MCF 10A (cell line): ENCODE results near the gene NTRK2. TPM values are rescaled to one million over a fixed set of nuclear protein-coding genes. Genes with fewer than 3 reads are reported as not detected.

Experiments used
- BruUV-seq: library from RNA; stranded (reverse); fragments of 400-500 nt; replicated peaks from 2 replicates; lab custom pipeline; 2021; lab: Mats Ljungman, UMichigan
- CTCF ChIA-PET: fragments of 300-600 bp; sonication (Branson Sonifier 250); formaldehyde crosslinking; extraction: SDS; loops from one replicate; lab custom pipeline; 2021; ENCODE audit warnings: antibody characterized with exemption, inconsistent platforms; lab: Yijun Ruan, JAX
- POLR2A ChIA-PET: fragments of 300-600, 350-650 bp; sonication (Branson Sonifier 250); formaldehyde crosslinking; extraction: SDS; loops from one replicate; lab custom pipeline; 2020; ENCODE audit warnings: antibody characterized with exemption, inconsistent platforms; lab: Yijun Ruan, JAX
- DNase-seq: peaks from one replicate; pipeline ENCODE4 v3.0.0-alpha.2; 2018; ENCODE audit not compliant: unreplicated experiment
- H3K27ac Mint-ChIP-seq: one replicate; pipeline ENCODE4 v1.8.0; 2022; ENCODE audit warnings: mild to moderate bottlenecking, low read depth, mixed read lengths; ENCODE audit not compliant: unreplicated experiment
- H3K27me3 Mint-ChIP-seq: one replicate; pipeline ENCODE4 v1.8.0; 2022; ENCODE audit warnings: mixed read lengths; ENCODE audit not compliant: insufficient read depth, unreplicated experiment
- H3K36me3 Mint-ChIP-seq: one replicate; pipeline ENCODE4 v1.8.0; 2022; ENCODE audit warnings: mild to moderate bottlenecking, moderate library complexity, mixed read lengths; ENCODE audit not compliant: insufficient read depth, unreplicated experiment
- H3K4me1 Mint-ChIP-seq: one replicate; pipeline ENCODE4 v1.8.0; 2022; ENCODE audit warnings: mixed read lengths; ENCODE audit not compliant: insufficient read depth, unreplicated experiment
- H3K4me3 Mint-ChIP-seq: one replicate; pipeline ENCODE4 v1.8.0; 2022; ENCODE audit warnings: mild to moderate bottlenecking, moderate library complexity, mixed read lengths; ENCODE audit not compliant: unreplicated experiment
- H3K9me3 Mint-ChIP-seq: one replicate; pipeline ENCODE4 v1.8.0; 2022; ENCODE audit warnings: mixed read lengths; ENCODE audit not compliant: unreplicated experiment
- intact Hi-C: fragments of 100-400 bp; cut with micrococcal nuclease; formaldehyde crosslinking; loops from 2 replicates; pipeline ENCODE4 v1.14.1; 2022
- total RNA-seq: library from RNA; stranded (reverse); gene quantifications from 2 replicates; pipeline ENCODE4 v1.2.3, GENCODE V29; 2022
- TF ChIP-seq, protein P1 (sequence below): fragments of 200-600 bp; IDR thresholded peaks from one replicate; pipeline ENCODE4 v1.8.0; 2022; ENCODE audit warnings: antibody characterized with exemption, mild to moderate bottlenecking; ENCODE audit not compliant: unreplicated experiment

The NTRK2 gene
- total RNA-seq, 1 experiment from 2014 or later: not detected

- H3K27ac Mint-ChIP-seq: no peak overlapping the region
- H3K9me3 Mint-ChIP-seq: no peaks in the 10 kb centered on the region
- H3K27me3 Mint-ChIP-seq: peaks cover 7% of the 10 kb centered on the region
- intact Hi-C loops: loop anchor here (2.0 kb wide), 1 partner anchor 24 kb away; no protein-coding TSS in a partner anchor
- no peak overlapping the region for H3K4me3 Mint-ChIP-seq
- POLR2A ChIA-PET: no interaction called here
- TF ChIP-seq, protein P1, sequence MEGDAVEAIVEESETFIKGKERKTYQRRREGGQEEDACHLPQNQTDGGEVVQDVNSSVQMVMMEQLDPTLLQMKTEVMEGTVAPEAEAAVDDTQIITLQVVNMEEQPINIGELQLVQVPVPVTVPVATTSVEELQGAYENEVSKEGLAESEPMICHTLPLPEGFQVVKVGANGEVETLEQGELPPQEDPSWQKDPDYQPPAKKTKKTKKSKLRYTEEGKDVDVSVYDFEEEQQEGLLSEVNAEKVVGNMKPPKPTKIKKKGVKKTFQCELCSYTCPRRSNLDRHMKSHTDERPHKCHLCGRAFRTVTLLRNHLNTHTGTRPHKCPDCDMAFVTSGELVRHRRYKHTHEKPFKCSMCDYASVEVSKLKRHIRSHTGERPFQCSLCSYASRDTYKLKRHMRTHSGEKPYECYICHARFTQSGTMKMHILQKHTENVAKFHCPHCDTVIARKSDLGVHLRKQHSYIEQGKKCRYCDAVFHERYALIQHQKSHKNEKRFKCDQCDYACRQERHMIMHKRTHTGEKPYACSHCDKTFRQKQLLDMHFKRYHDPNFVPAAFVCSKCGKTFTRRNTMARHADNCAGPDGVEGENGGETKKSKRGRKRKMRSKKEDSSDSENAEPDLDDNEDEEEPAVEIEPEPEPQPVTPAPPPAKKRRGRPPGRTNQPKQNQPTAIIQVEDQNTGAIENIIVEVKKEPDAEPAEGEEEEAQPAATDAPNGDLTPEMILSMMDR: no peak
- H3K36me3 Mint-ChIP-seq: no peaks in the 10 kb centered on the region
- no peak for DNase-seq
- CTCF ChIA-PET: no interaction called here
- no TSS peak for BruUV-seq
- H3K4me1 Mint-ChIP-seq: no peaks in the 10 kb centered on the region
Measured at GRCh38 chr9:84738353-84738752, 68.8 kb downstream of the NTRK2 start.

- Mint-ChIP-seq H3K9me3 (no peaks in the 10 kb centered on the region), H3K27ac (no peak overlapping the region), H3K4me3 (no peak overlapping the region), H3K27me3 (no peaks in the 10 kb centered on the region), H3K4me1 (no peaks in the 10 kb centered on the region), H3K36me3 (no peaks in the 10 kb centered on the region)
- intact Hi-C loops: no loop called here
- ChIA-PET POLR2A (interaction anchor here (0.6 kb wide), 2 partner anchors 372 to 505 kb away, joined by 3 read pairs; no protein-coding TSS in a partner anchor), CTCF (interaction anchor here (0.5 to 0.7 kb wide), 4 partner anchors 10 to 1440 kb away, joined by 3 to 6 read pairs (median 4); no protein-coding TSS in a partner anchor)
- no peak for DNase-seq
- BruUV-seq: no TSS peak
- TF ChIP-seq, protein P1: no peak
Measured at GRCh38 chr9:84742261-84742660, 72.7 kb downstream of the NTRK2 start.

DNA sequence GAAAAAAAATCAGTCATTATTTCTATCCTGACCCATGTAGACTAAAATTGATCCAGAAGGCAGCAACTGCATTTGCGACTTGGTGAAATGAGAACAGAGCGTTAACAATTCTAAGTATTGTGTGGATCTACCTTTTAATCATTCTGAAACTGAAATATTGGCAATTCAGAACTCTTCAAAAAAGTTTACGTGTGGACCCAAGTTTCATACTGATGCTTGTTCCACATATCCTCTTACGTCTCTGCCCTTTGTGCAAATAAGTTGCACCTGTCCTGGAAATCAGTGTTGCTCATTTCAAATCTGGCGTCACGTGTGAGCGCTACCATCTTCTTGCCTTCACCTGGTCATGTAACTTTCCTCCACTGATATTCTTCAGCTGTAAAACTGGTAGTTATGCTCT lies 74.7 kb downstream of the NTRK2 start:
- Mint-ChIP-seq H3K4me1 (no peaks in the 10 kb centered on the region), H3K27ac (no peak overlapping the region), H3K36me3 (no peaks in the 10 kb centered on the region), H3K9me3 (no peaks in the 10 kb centered on the region), H3K4me3 (no peak overlapping the region), H3K27me3 (no peaks in the 10 kb centered on the region)
- ChIA-PET CTCF (interaction anchor here (0.7 kb wide), 2 partner anchors 325 to 1057 kb away, joined by 3 to 6 read pairs; no protein-coding TSS in a partner anchor), POLR2A (no interaction called here)
- DNase-seq: no peak
- intact Hi-C loops: no loop called here
- BruUV-seq: no TSS peak
- TF ChIP-seq, protein P1: no peak

DNA sequence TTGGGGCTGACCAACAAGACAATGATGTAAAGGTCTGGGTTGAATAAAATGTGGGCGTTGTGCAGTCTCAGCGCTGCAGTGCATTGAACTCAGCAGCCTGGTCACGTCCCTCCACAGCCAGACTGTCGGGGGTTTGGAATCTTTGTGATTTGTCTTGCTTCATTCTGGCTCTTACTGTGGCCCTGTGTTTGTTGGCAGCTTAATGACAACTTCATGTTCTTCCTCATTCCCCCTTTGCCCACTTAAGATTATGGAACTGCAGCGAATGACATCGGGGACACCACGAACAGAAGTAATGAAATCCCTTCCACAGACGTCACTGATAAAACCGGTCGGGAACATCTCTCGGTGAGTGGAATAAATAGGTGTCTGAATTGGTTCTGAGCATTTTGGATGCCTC lies 75.2 kb downstream of the NTRK2 start:
- H3K27ac Mint-ChIP-seq: no peak overlapping the region
- CTCF ChIA-PET: interaction anchor here (0.7 to 1.2 kb wide), 3 partner anchors 9 to 1056 kb away, joined by 3 to 6 read pairs (median 3); no protein-coding TSS in a partner anchor
- H3K36me3 Mint-ChIP-seq: no peaks in the 10 kb centered on the region
- BruUV-seq: no TSS peak
- DNase-seq: no peak
- no peaks in the 10 kb centered on the region for H3K27me3 Mint-ChIP-seq
- H3K4me1 Mint-ChIP-seq: no peaks in the 10 kb centered on the region
- TF ChIP-seq, protein P1: no peak
- H3K4me3 Mint-ChIP-seq: no peak overlapping the region
- intact Hi-C loops: no loop called here
- no peaks in the 10 kb centered on the region for H3K9me3 Mint-ChIP-seq
- POLR2A ChIA-PET: no interaction called here
